Measurements from ENCODE around the gene LAMA3. TPM values are rescaled to one million over a fixed set of nuclear protein-coding genes. Genes with fewer than 3 reads are reported as not detected.

Gene LAMA3
- total RNA-seq, 1 experiment from 2014 or later = 34.6 TPM

DNA sequence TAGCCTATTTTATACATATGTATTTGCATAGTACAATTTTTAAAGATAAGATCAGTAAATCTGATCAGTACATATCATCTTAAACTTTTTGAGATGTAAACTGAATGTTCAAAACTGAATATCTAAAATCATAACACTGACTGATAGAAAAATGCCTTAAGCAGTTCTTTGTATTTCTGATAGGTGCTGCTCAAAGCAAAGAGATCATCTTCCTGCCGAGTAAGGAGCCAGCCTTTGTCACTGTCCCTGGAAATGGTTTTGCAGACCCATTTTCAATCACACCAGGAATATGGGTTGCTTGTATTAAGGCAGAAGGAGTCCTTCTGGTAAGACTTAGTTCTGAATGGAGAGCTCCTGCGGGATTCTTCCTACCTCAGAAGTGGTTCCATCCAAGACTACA lies 135.0 kb downstream of the LAMA3 start:
- BruUV-seq (replicated peaks) = no TSS peak
- H3K4me3 ChIP-seq (ENCODE audit: low read depth, low read length) = no peak overlapping the region
- no peaks in the 10 kb centered on the region for H3K36me3 Mint-ChIP-seq (ENCODE audit: insufficient read depth, unreplicated experiment)
- H3K36me3 ChIP-seq (ENCODE audit: control insufficient read depth, insufficient read depth, low read length) = no peaks in the 10 kb centered on the region
- no peaks in the 10 kb centered on the region for H3K27me3 Mint-ChIP-seq (ENCODE audit: insufficient read depth, unreplicated experiment)
- intact Hi-C loops (cut with micrococcal nuclease; ENCODE audit: unreplicated experiment) = no loop called here
- POLR2A ChIA-PET = no interaction called here
- no peak overlapping the region for H3K27ac Mint-ChIP-seq (ENCODE audit: unreplicated experiment)
- DNase-seq = no peak
- no peaks in the 10 kb centered on the region for H3K4me1 ChIP-seq
- no peak overlapping the region for H3K4me3 Mint-ChIP-seq (ENCODE audit: unreplicated experiment)
- no peaks in the 10 kb centered on the region for H3K27me3 ChIP-seq (replicated peaks; ENCODE audit: control insufficient read depth, insufficient read depth, low read length)
- H3K9me3 Mint-ChIP-seq (ENCODE audit: unreplicated experiment) = no peaks in the 10 kb centered on the region
- no peaks in the 10 kb centered on the region for H3K9me3 ChIP-seq
- H3K4me1 Mint-ChIP-seq (ENCODE audit: low read depth, unreplicated experiment) = no peaks in the 10 kb centered on the region
- CTCF ChIA-PET = no interaction called here
- TF ChIP-seq, protein P1, sequence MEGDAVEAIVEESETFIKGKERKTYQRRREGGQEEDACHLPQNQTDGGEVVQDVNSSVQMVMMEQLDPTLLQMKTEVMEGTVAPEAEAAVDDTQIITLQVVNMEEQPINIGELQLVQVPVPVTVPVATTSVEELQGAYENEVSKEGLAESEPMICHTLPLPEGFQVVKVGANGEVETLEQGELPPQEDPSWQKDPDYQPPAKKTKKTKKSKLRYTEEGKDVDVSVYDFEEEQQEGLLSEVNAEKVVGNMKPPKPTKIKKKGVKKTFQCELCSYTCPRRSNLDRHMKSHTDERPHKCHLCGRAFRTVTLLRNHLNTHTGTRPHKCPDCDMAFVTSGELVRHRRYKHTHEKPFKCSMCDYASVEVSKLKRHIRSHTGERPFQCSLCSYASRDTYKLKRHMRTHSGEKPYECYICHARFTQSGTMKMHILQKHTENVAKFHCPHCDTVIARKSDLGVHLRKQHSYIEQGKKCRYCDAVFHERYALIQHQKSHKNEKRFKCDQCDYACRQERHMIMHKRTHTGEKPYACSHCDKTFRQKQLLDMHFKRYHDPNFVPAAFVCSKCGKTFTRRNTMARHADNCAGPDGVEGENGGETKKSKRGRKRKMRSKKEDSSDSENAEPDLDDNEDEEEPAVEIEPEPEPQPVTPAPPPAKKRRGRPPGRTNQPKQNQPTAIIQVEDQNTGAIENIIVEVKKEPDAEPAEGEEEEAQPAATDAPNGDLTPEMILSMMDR (IDR thresholded peaks at IDR 0.05; ENCODE audit: insufficient read depth in 1 of 2, low read depth in 1 of 2, low read length in 1 of 2, severe bottlenecking in 1 of 2, unreplicated experiment in 1 of 2) = no peak

- intact Hi-C loops (cut with micrococcal nuclease; ENCODE audit: unreplicated experiment) = no loop called here
- BruUV-seq (replicated peaks) = no TSS peak
- TF ChIP-seq, protein P1 (IDR thresholded peaks at IDR 0.05; ENCODE audit: insufficient read depth in 1 of 2, low read depth in 1 of 2, low read length in 1 of 2, severe bottlenecking in 1 of 2, unreplicated experiment in 1 of 2) = no peak
- POLR2A ChIA-PET = no interaction called here
- no peaks in the 10 kb centered on the region for H3K4me1 ChIP-seq
- no peak for DNase-seq
- H3K4me3 ChIP-seq (ENCODE audit: low read depth, low read length) = no peak overlapping the region
- no peaks in the 10 kb centered on the region for H3K27me3 ChIP-seq (replicated peaks; ENCODE audit: control insufficient read depth, insufficient read depth, low read length)
- H3K9me3 Mint-ChIP-seq (ENCODE audit: unreplicated experiment) = no peaks in the 10 kb centered on the region
- no peaks in the 10 kb centered on the region for H3K27me3 Mint-ChIP-seq (ENCODE audit: insufficient read depth, unreplicated experiment)
- H3K4me3 Mint-ChIP-seq (ENCODE audit: unreplicated experiment) = no peak overlapping the region
- H3K9me3 ChIP-seq = no peaks in the 10 kb centered on the region
- CTCF ChIA-PET = no interaction called here
- H3K27ac Mint-ChIP-seq (ENCODE audit: unreplicated experiment) = no peak overlapping the region
- no peaks in the 10 kb centered on the region for H3K36me3 Mint-ChIP-seq (ENCODE audit: insufficient read depth, unreplicated experiment)
- H3K4me1 Mint-ChIP-seq (ENCODE audit: low read depth, unreplicated experiment) = no peaks in the 10 kb centered on the region
- no peaks in the 10 kb centered on the region for H3K36me3 ChIP-seq (ENCODE audit: control insufficient read depth, insufficient read depth, low read length)
Observed at GRCh38 chr18:23824669-23825068, 135.4 kb downstream of the LAMA3 start.

- no peak for DNase-seq
- H3K4me3 ChIP-seq (ENCODE audit: low read depth, low read length) = no peak overlapping the region
- no peaks in the 10 kb centered on the region for H3K9me3 Mint-ChIP-seq (ENCODE audit: unreplicated experiment)
- H3K9me3 ChIP-seq = no peaks in the 10 kb centered on the region
- no peaks in the 10 kb centered on the region for H3K4me1 Mint-ChIP-seq (ENCODE audit: low read depth, unreplicated experiment)
- intact Hi-C loops (cut with micrococcal nuclease; ENCODE audit: unreplicated experiment) = no loop called here
- CTCF ChIA-PET = no interaction called here
- no TSS peak for BruUV-seq (replicated peaks)
- H3K36me3 ChIP-seq (ENCODE audit: control insufficient read depth, insufficient read depth, low read length) = no peaks in the 10 kb centered on the region
- no peak overlapping the region for H3K27ac Mint-ChIP-seq (ENCODE audit: unreplicated experiment)
- POLR2A ChIA-PET = no interaction called here
- no peaks in the 10 kb centered on the region for H3K27me3 Mint-ChIP-seq (ENCODE audit: insufficient read depth, unreplicated experiment)
- no peaks in the 10 kb centered on the region for H3K27me3 ChIP-seq (replicated peaks; ENCODE audit: control insufficient read depth, insufficient read depth, low read length)
- H3K4me1 ChIP-seq = no peaks in the 10 kb centered on the region
- TF ChIP-seq, protein P1 (IDR thresholded peaks at IDR 0.05; ENCODE audit: insufficient read depth in 1 of 2, low read depth in 1 of 2, low read length in 1 of 2, severe bottlenecking in 1 of 2, unreplicated experiment in 1 of 2) = no peak
- no peaks in the 10 kb centered on the region for H3K36me3 Mint-ChIP-seq (ENCODE audit: insufficient read depth, unreplicated experiment)
- no peak overlapping the region for H3K4me3 Mint-ChIP-seq (ENCODE audit: unreplicated experiment)
Observed at GRCh38 chr18:23825496-23825895, 136.2 kb downstream of the LAMA3 start.
